OCI-LY7 (cell line): Measurements from ENCODE around the gene EEPD1. TPM values are rescaled to one million over a fixed set of nuclear protein-coding genes. Genes with fewer than 3 reads are reported as not detected.

ENCODE experiments used
- BruUV-seq: library from RNA; stranded (reverse); fragments of 400-500 nt; replicated peaks from 2 replicates; lab custom pipeline; 2021; lab: Mats Ljungman, UMichigan
- CTCF ChIA-PET: fragments of 300-600 bp; sonication (Branson Sonifier 250); formaldehyde crosslinking; loops from one replicate; lab custom pipeline; 2022; ENCODE audit warnings: antibody characterized with exemption; ENCODE audit not compliant: unreplicated experiment; lab: Charles Lee
- POLR2A ChIA-PET: fragments of 300-600 bp; sonication (Branson Sonifier 250); formaldehyde crosslinking; loops from one replicate; lab custom pipeline; 2022; ENCODE audit warnings: antibody characterized with exemption; lab: Charles Lee
- DNase-seq: peaks from one replicate; pipeline ENCODE4 v3.0.0-alpha.2; 2015; ENCODE audit warnings: low spot score
- H2AFZ ChIP-seq: fragments of 200-600 bp; sonication (generic), shearing (Covaris generic); 2 replicates; pipeline ENCODE4 v1.6.1; 2014; ENCODE audit warnings: mild to moderate bottlenecking, antibody characterized with exemption, low read length, moderate library complexity
- H3K27ac ChIP-seq: fragments of 200-600 bp; sonication (generic); 2 replicates; pipeline ENCODE4 v1.5.1; 2014; ENCODE audit warnings: mixed run types, low read depth, mild to moderate bottlenecking, moderate library complexity, low read length, inconsistent platforms; ENCODE audit not compliant: poor library complexity, severe bottlenecking
- H3K36me3 ChIP-seq: fragments of 200-600 bp; sonication (generic); 2 replicates; pipeline ENCODE4 v1.6.1; 2014; ENCODE audit warnings: mild to moderate bottlenecking, antibody characterized with exemption, low read length, moderate library complexity, mixed read lengths; ENCODE audit not compliant: insufficient read depth
- H3K4me1 ChIP-seq: fragments of 200-600 bp; sonication (generic); 2 replicates; pipeline ENCODE4 v1.5.1; 2014; ENCODE audit warnings: mild to moderate bottlenecking, low read length; ENCODE audit not compliant: insufficient read depth, poor library complexity, severe bottlenecking
- H3K4me2 ChIP-seq: fragments of 200-600 bp; sonication (generic); 2 replicates; pipeline ENCODE4 v1.6.1; 2014; ENCODE audit warnings: mild to moderate bottlenecking, low read length
- H3K4me3 ChIP-seq: fragments of 200-600 bp; sonication (generic); 2 replicates; pipeline ENCODE4 v1.5.1; 2014; ENCODE audit warnings: mild to moderate bottlenecking, low read depth, low read length; ENCODE audit not compliant: poor library complexity, severe bottlenecking
- H3K79me2 ChIP-seq: fragments of 200-600 bp; sonication (generic); 2 replicates; pipeline ENCODE4 v1.6.1; 2016; ENCODE audit warnings: low read depth, mild to moderate bottlenecking, low read length, moderate library complexity, mixed read lengths; ENCODE audit not compliant: insufficient read depth
- H3K9me2 ChIP-seq: fragments of 200-600 bp; sonication (generic); 2 replicates; pipeline ENCODE4 v1.6.1; 2016; ENCODE audit warnings: mild to moderate bottlenecking, low read length, mixed read lengths; ENCODE audit not compliant: insufficient read depth
- H3K9me3 ChIP-seq: fragments of 200-600 bp; sonication (generic); 2 replicates; pipeline ENCODE4 v1.6.1; 2014; ENCODE audit warnings: mild to moderate bottlenecking, mixed run types, low read length, mixed read lengths
- H4K20me1 ChIP-seq: fragments of 200-600 bp; sonication (generic); 2 replicates; pipeline ENCODE4 v1.6.1; 2014; ENCODE audit warnings: mild to moderate bottlenecking, antibody characterized with exemption, low read length, moderate library complexity, mixed read lengths; ENCODE audit not compliant: insufficient read depth
- CTCF ChIP-seq: fragments of 200-600 bp; sonication (generic); conservative IDR thresholded peaks from 2 replicates; pipeline ENCODE4 v1.5.1; 2014; ENCODE audit warnings: mild to moderate bottlenecking, antibody characterized with exemption, low read length, moderate library complexity, mixed read lengths
- EZH2phosphoT487 ChIP-seq: fragments of 200-600 bp; sonication (generic); IDR thresholded peaks from 2 replicates; pipeline ENCODE4 v1.6.1; 2018; ENCODE audit warnings: low read depth, borderline replicate concordance, mild to moderate bottlenecking, mixed run types, antibody characterized with exemption, low read length, moderate library complexity, mixed read lengths
- intact Hi-C: fragments of 100-400 bp; cut with micrococcal nuclease; formaldehyde crosslinking; loops from one replicate; pipeline ENCODE4 v1.10.0; 2022; ENCODE audit not compliant: unreplicated experiment
- small RNA-seq: library from RNA; depleted of rRNA; stranded (forward); fragments of <200 nt; gene quantifications from one replicate; pipeline ENCODE3, GENCODE V24; 2014
- total RNA-seq, 2 experiments: library from RNA; depleted of rRNA in 1 of 2; stranded (reverse); fragments of >200 nt in 1 of 2; shearing (Covaris generic) in 1 of 2; gene quantifications; 2 replicates each; pipeline ENCODE4 v1.2.3, GENCODE V29; 2014 to 2022

EEPD1 gene
- total RNA-seq, 2 experiments from 2014 or later: 1.7 to 8.1 TPM

GRCh38 chr7:36348771-36349170 is 195.7 kb downstream of the EEPD1 start:
- ChIA-PET POLR2A (interaction anchor here (0.6 kb wide), 1 partner anchor 313 kb away, joined by 4 read pairs; no protein-coding TSS in a partner anchor), CTCF (interaction anchor here (1.1 kb wide), 1 partner anchor 19 kb away, joined by 3 read pairs; no protein-coding TSS in a partner anchor)
- Histone ChIP-seq H4K20me1 (no peaks in the 10 kb centered on the region), H3K9me3 (no peaks in the 10 kb centered on the region), H3K4me3 (no peak overlapping the region), H3K4me2 (no peak overlapping the region), H3K36me3 (no peaks in the 10 kb centered on the region), H3K79me2 (no peaks in the 10 kb centered on the region), H3K4me1 (no peaks in the 10 kb centered on the region), H3K27ac (no peak overlapping the region), H3K9me2 (no peaks in the 10 kb centered on the region), H2AFZ (no peak overlapping the region)
- TF ChIP-seq EZH2phosphoT487: no peak
- TF ChIP-seq CTCF: no peak
- BruUV-seq: no TSS peak
- no peak for DNase-seq
- intact Hi-C loops: no loop called here

- no peak overlapping the region for H3K4me2 ChIP-seq
Observed at GRCh38 chr7:36349626-36350025, 196.6 kb downstream of the EEPD1 start.

More at GRCh38 chr7:36349626-36350025, 196.6 kb downstream of the EEPD1 start:
- H3K79me2 ChIP-seq: no peaks in the 10 kb centered on the region
- DNase-seq: no peak
- POLR2A ChIA-PET: interaction anchor here (0.5 to 0.7 kb wide), 2 partner anchors 177 to 283 kb away, joined by 4 to 5 read pairs; no protein-coding TSS in a partner anchor
- no peaks in the 10 kb centered on the region for H3K4me1 ChIP-seq
- BruUV-seq: no TSS peak
- no peaks in the 10 kb centered on the region for H3K9me2 ChIP-seq
- H3K27ac ChIP-seq: no peak overlapping the region
- intact Hi-C loops: no loop called here
- H3K36me3 ChIP-seq: no peaks in the 10 kb centered on the region
- no peak overlapping the region for H2AFZ ChIP-seq
- H3K9me3 ChIP-seq: no peaks in the 10 kb centered on the region
- CTCF ChIA-PET: no interaction called here
- H4K20me1 ChIP-seq: no peaks in the 10 kb centered on the region
- H3K4me3 ChIP-seq: no peak overlapping the region
- no peak for TF ChIP-seq CTCF
- no peak for TF ChIP-seq EZH2phosphoT487

Small RNA genes within 50 kb of the gene (small RNA-seq; reads per million reads assigned to genes)
- not detected for gene AC006960.1
- not detected for gene AC007327.1
- not detected for gene RF00019

Other genes starting within 250 kb of the EEPD1 start
- 47.3 and 56.5 TPM in 2 replicates for gene ANLN, start 236.6 kb downstream of the EEPD1 start, total RNA-seq (2014; rRNA removed; shearing (Covaris generic))
- 71.0 and 77.7 TPM in 2 replicates for gene ANLN, start 236.6 kb downstream of the EEPD1 start, total RNA-seq (2022)